Chondrocyte (in vitro differentiated cells): ENCODE measurements around the gene SRSF6. TPM values are rescaled to one million over a fixed set of nuclear protein-coding genes. Genes with fewer than 3 reads are reported as not detected.

ENCODE experiments used
- DNase-seq: peaks from one replicate; pipeline ENCODE4 v3.0.0; 2021; ENCODE audit warnings: mixed read lengths, low spot score
- H3K27ac Mint-ChIP-seq: one replicate; pipeline ENCODE4 v1.8.0; 2021; ENCODE audit warnings: mild to moderate bottlenecking, moderate library complexity, mixed read lengths; ENCODE audit not compliant: unreplicated experiment
- H3K27me3 Mint-ChIP-seq: 2 replicates; pipeline ENCODE4 v1.8.0; 2021; ENCODE audit warnings: low read depth, mixed read lengths
- H3K36me3 Mint-ChIP-seq: 2 replicates; pipeline ENCODE4 v1.8.0; 2021; ENCODE audit warnings: low read depth, mixed read lengths
- H3K4me1 Mint-ChIP-seq: 2 replicates; pipeline ENCODE4 v1.8.0; 2021; ENCODE audit warnings: low read depth, mild to moderate bottlenecking, mixed read lengths
- H3K4me3 Mint-ChIP-seq: one replicate; pipeline ENCODE4 v1.8.0; 2021; ENCODE audit warnings: mild to moderate bottlenecking, moderate library complexity, mixed read lengths; ENCODE audit not compliant: unreplicated experiment
- H3K9me3 Mint-ChIP-seq: 2 replicates; pipeline ENCODE4 v1.8.0; 2021; ENCODE audit warnings: low read depth, mixed read lengths
- CTCF ChIP-seq: fragments of 200-600 bp; sonication (generic); IDR thresholded peaks from 2 replicates; pipeline ENCODE4 v1.5.0; 2021; ENCODE audit warnings: antibody characterized with exemption, mild to moderate bottlenecking, moderate library complexity
- total RNA-seq: library from RNA; stranded (reverse); gene quantifications from 3 replicates; pipeline ENCODE4 v1.2.1, GENCODE V29; 2021

SRSF6 gene
- total RNA-seq, 1 donor from 2014 or later: 143 TPM

DNA sequence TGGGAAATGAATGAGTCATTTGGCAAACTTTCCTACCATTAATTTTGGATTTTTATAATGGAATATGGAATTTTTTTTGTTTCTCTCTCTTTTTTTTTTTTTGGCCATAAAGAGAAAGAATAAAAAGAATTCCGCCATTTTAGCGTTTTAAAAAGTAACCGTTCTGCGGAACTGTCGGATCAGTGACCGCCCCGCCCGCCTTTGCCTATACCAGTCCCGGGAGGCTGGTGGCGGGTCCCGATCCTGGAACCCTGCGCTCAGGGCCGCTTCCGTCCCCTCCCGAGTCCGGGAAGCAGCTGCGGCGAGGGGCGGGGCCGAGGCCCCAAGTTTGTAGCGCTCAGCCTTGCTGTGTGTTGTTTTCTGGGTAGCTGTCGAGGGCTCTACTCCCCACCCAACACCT lies 50.4 kb downstream of the SRSF6 start:
- peaks cover 8% of the 10 kb centered on the region for H3K4me1 Mint-ChIP-seq
- peaks cover 9% of the 10 kb centered on the region for H3K27me3 Mint-ChIP-seq
- TF ChIP-seq CTCF: no peak
- H3K27ac Mint-ChIP-seq: no peak overlapping the region
- H3K9me3 Mint-ChIP-seq: no peaks in the 10 kb centered on the region
- H3K36me3 Mint-ChIP-seq: no peaks in the 10 kb centered on the region
- no peak for DNase-seq
- H3K4me3 Mint-ChIP-seq: peak overlapping the region; percentile 76

DNA sequence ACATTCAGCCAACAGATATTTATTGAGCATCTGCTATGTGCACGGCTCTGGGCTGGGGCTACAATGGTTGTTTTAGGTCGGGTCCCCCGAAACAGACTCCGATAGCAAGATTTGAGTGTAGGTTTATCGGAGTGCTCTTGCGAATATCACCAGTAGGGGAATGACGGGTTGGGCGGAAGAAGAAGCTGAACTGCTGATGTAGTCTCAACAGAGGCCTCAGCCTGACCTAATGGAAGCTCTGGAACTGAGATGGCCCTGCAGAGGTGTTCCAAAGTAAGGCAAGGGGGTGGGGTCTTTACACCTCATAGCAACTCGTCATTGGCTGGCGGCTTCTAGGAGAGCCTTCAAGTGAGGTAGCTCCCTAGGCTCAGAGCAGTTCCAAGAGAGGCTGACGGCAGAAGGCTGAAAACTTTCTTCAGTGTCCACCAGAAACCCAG lies 50.9 kb downstream of the SRSF6 start:
- H3K4me1 Mint-ChIP-seq: peaks cover 14% of the 10 kb centered on the region
- H3K4me3 Mint-ChIP-seq: peak overlapping the region; percentile 76
- H3K27me3 Mint-ChIP-seq: peaks cover 6% of the 10 kb centered on the region
- H3K27ac Mint-ChIP-seq: no peak overlapping the region
- TF ChIP-seq CTCF: peak; percentile 44
- H3K9me3 Mint-ChIP-seq: no peaks in the 10 kb centered on the region
- DNase-seq: no peak
- no peaks in the 10 kb centered on the region for H3K36me3 Mint-ChIP-seq

DNA sequence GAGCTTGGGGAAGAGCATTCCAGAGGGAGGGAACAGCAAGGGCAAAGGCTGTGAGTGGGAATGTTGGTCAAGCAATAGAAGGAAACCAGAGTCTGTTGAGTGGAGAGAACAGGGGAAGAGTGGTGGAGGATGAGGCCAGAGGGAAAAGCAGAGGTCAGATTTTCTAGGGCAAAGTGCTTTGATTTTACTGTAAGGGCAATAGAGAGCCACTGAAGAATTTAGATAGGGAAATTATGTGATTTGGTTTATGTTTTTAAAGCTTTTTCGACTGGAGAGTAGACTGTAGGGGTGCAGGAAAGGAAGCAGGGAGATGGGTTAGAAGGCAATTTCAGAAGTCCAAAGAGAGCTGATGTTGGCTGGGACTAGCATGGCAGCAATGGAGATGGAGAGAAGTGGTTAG lies 54.2 kb downstream of the SRSF6 start:
- peaks cover 19% of the 10 kb centered on the region for H3K4me1 Mint-ChIP-seq
- H3K27ac Mint-ChIP-seq: no peak overlapping the region
- DNase-seq: no peak
- H3K27me3 Mint-ChIP-seq: no peaks in the 10 kb centered on the region
- H3K36me3 Mint-ChIP-seq: peaks cover 1% of the 10 kb centered on the region
- no peak for TF ChIP-seq CTCF
- H3K4me3 Mint-ChIP-seq: no peak overlapping the region
- H3K9me3 Mint-ChIP-seq: no peaks in the 10 kb centered on the region

DNA sequence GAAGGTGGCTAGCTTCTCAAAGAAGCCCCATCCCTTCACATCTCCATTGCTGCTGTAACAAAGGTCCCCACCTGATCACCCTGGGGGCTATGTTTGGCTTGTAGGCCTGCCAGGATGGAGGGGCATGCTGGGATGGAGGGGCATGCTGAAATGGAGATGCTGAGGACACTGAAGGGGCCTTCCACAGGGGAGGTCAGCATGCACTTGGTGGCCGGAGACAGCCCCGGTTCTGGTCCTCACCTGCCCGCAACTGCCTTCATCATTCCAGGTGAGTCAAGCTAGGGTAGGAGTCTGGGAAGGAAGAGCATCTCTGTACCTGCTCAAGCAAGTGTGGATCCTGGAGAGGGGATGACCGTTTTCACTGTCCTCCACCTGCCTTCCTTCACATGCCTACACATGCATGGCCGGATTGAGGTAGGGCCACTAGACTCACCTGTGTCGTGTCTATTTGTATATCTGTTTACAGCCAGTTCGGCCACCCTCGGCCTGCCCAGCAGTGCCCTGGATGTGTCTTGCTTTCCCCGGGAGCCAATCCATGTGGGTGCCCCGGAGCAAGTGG lies 55.8 kb downstream of the SRSF6 start:
- Mint-ChIP-seq H3K27ac (peak overlapping the region; percentile 54), H3K4me3 (peak overlapping the region; percentile 92), H3K9me3 (no peaks in the 10 kb centered on the region), H3K4me1 (peaks cover 13% of the 10 kb centered on the region), H3K36me3 (peaks cover 1% of the 10 kb centered on the region), H3K27me3 (no peaks in the 10 kb centered on the region)
- TF ChIP-seq CTCF: no peak
- DNase-seq: no peak

Other genes with a start within 250 kb of the SRSF6 start
- gene L3MBTL1, start 49.8 kb downstream of the SRSF6 start, total RNA-seq: 11.2 to 17.0 TPM (median 11.6 TPM) in 3 replicates
- 0.45 to 2.1 TPM (median 0.54 TPM) in 3 replicates for gene SGK2, start 101.1 kb downstream of the SRSF6 start, total RNA-seq
- 38.9 to 41.1 TPM (median 39.8 TPM) in 3 replicates for gene IFT52, start 133.0 kb downstream of the SRSF6 start, total RNA-seq
- gene MYBL2, start 209.2 kb downstream of the SRSF6 start, total RNA-seq: 14.6 to 16.8 TPM (median 15.7 TPM) in 3 replicates